Keratinocyte (primary cell): Measurements from ENCODE around the gene FOXD3.

Source experiments
- EZH2 ChIP-seq: IDR thresholded peaks from one replicate; pipeline ENCODE4 v1.6.1; 2012; ENCODE audit warnings: inconsistent platforms, mild to moderate bottlenecking, low read length, moderate library complexity
- TF ChIP-seq, protein P1 (sequence below), 3 experiments: IDR thresholded peaks in 1 of 3; conservative IDR thresholded peaks in 1 of 3; optimal IDR thresholded peaks in 1 of 3; 2 replicates in 2 of 3; 3 replicates in 1 of 3; pipeline versions ENCODE3 to v1.5.1; 2011; ENCODE audit warnings: low read length in 3 of 3, mild to moderate bottlenecking in 3 of 3, moderate library complexity in 2 of 3, control low read depth in 1 of 3, inconsistent platforms in 1 of 3; ENCODE audit not compliant: insufficient read depth in 2 of 3; ENCODE audit errors: extremely low read depth in 1 of 3

DNA sequence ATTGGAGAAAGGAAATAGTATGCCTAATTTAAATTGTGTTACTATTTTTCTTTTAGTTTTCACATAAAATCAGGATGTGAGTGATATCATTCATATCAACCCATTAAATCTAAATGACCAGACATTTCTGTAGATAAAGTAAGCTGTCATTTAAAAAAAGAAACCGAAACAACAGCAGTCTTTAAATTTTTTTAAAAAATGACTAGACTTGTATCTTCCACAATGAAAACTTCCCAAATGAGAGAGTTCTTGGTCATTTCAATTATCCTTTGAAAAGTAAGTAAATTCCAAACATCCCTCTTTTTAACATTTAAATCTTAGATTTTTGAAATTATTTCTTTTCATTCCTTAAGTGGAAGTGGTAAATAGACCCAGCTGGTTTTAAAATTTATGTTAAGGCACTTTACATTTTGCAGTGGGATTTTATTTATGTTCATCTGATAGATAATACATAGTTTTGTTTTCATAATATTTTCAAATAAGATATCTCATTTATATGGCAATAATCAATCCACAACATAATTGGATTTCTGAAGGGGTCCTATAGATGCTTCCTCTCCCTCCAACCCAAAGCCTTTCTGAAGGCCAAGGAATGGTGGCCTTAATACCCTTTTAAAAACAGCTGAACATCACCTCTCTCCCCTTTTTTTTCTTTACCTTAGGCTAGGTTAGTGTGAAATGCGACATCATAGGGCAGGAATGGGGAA lies 3.1 kb downstream of the FOXD3 start:
- TF ChIP-seq, protein P1, sequence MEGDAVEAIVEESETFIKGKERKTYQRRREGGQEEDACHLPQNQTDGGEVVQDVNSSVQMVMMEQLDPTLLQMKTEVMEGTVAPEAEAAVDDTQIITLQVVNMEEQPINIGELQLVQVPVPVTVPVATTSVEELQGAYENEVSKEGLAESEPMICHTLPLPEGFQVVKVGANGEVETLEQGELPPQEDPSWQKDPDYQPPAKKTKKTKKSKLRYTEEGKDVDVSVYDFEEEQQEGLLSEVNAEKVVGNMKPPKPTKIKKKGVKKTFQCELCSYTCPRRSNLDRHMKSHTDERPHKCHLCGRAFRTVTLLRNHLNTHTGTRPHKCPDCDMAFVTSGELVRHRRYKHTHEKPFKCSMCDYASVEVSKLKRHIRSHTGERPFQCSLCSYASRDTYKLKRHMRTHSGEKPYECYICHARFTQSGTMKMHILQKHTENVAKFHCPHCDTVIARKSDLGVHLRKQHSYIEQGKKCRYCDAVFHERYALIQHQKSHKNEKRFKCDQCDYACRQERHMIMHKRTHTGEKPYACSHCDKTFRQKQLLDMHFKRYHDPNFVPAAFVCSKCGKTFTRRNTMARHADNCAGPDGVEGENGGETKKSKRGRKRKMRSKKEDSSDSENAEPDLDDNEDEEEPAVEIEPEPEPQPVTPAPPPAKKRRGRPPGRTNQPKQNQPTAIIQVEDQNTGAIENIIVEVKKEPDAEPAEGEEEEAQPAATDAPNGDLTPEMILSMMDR (optimal IDR thresholded peaks at IDR 0.05 in 1 of 3, IDR thresholded peaks at IDR 0.05 in 1 of 3, conservative IDR thresholded peaks at IDR 0.05 in 1 of 3; ENCODE audit: extremely low read depth in 1 of 3, insufficient read depth in 2 of 3, low read length in 3 of 3), result no peak
- TF ChIP-seq EZH2, result no peak
